Measurements from ENCODE around the gene CHKB.

CHKB gene

GRCh38 chr22:50530580-50530876, 52.1 kb downstream of the CHKB start:
- no peak for DNase-seq (ENCODE audit: low spot score)

- DNase-seq (ENCODE audit: low spot score): peak; percentile 76
Observed at GRCh38 chr22:50529897-50530579, 52.6 kb downstream of the CHKB start, which contains the start of gene TYMP. Gene TYMP, minus strand, starts transcription at chr22:50530012. Its CDS starts 303 bp downstream, at chr22:50529709.

- DNase-seq (ENCODE audit: low spot score): no peak
Observed at GRCh38 chr22:50529416-50529896, 53.2 kb downstream of the CHKB start.
